Measurements from ENCODE around the gene CLUH. TPM values are rescaled to one million over a fixed set of nuclear protein-coding genes. Genes with fewer than 3 reads are reported as not detected.

The CLUH gene
- polyA plus RNA-seq, 2 donors: 65.2 to 85.5 TPM

GRCh38 chr17:2691069-2691871 is 20.3 kb downstream of the CLUH start:
- Histone ChIP-seq H3K27me3 (ENCODE audit: control insufficient read depth in 1 of 2, insufficient read depth in 2 of 2, low read length in 2 of 2) (no peaks in the 10 kb centered on the region), H3K4me3 (ENCODE audit: low read depth in 1 of 2, low read length in 2 of 2) (no peak overlapping the region), H3K4me1 (ENCODE audit: control insufficient read depth in 2 of 2, insufficient read depth in 2 of 2, low read length in 1 of 2) (peaks cover 0 to 20% of the 10 kb centered on the region in 2 donors), H3K36me3 (ENCODE audit: control insufficient read depth in 2 of 2, insufficient read depth in 2 of 2, low read length in 1 of 2) (peaks cover 0 to 42% of the 10 kb centered on the region in 2 donors), H3K27ac (ENCODE audit: low read depth in 2 of 2, low read length in 1 of 2) (no peak overlapping the region), H3K9me3 (ENCODE audit: control insufficient read depth in 2 of 2, insufficient read depth in 1 of 2, low read depth in 1 of 2, low read length in 1 of 2) (no peaks in the 10 kb centered on the region)
- 94% methylated on average over 62 of the region's 62 CpGs for WGBS, 2 donors

- Histone ChIP-seq H3K36me3 (ENCODE audit: control insufficient read depth in 2 of 2, insufficient read depth in 2 of 2, low read length in 1 of 2) (peaks cover 0 to 36% of the 10 kb centered on the region in 2 donors), H3K9me3 (ENCODE audit: control insufficient read depth in 2 of 2, insufficient read depth in 1 of 2, low read depth in 1 of 2, low read length in 1 of 2) (no peaks in the 10 kb centered on the region), H3K4me3 (ENCODE audit: low read depth in 1 of 2, low read length in 2 of 2) (no peak overlapping the region), H3K27ac (ENCODE audit: low read depth in 2 of 2, low read length in 1 of 2) (no peak overlapping the region), H3K27me3 (ENCODE audit: control insufficient read depth in 1 of 2, insufficient read depth in 2 of 2, low read length in 2 of 2) (no peaks in the 10 kb centered on the region), H3K4me1 (ENCODE audit: control insufficient read depth in 2 of 2, insufficient read depth in 2 of 2, low read length in 1 of 2) (peaks cover 0 to 22% of the 10 kb centered on the region in 2 donors)
- 85 to 87% methylated on average over 55 of the region's 55 CpGs for WGBS, 2 donors
Measured at GRCh38 chr17:2690165-2691068, 21.1 kb downstream of the CLUH start.

- Histone ChIP-seq H3K9me3 (ENCODE audit: control insufficient read depth in 2 of 2, insufficient read depth in 1 of 2, low read depth in 1 of 2, low read length in 1 of 2) (no peaks in the 10 kb centered on the region), H3K27ac (ENCODE audit: low read depth in 2 of 2, low read length in 1 of 2) (no peak overlapping the region), H3K4me1 (ENCODE audit: control insufficient read depth in 2 of 2, insufficient read depth in 2 of 2, low read length in 1 of 2) (peaks cover 0 to 22% of the 10 kb centered on the region in 2 donors), H3K36me3 (ENCODE audit: control insufficient read depth in 2 of 2, insufficient read depth in 2 of 2, low read length in 1 of 2) (peaks cover under 1 to 29% of the 10 kb centered on the region in 2 donors), H3K27me3 (ENCODE audit: control insufficient read depth in 1 of 2, insufficient read depth in 2 of 2, low read length in 2 of 2) (no peaks in the 10 kb centered on the region), H3K4me3 (ENCODE audit: low read depth in 1 of 2, low read length in 2 of 2) (no peak overlapping the region)
- 59% methylated on average over 36 to 40 of the region's 40 CpGs for WGBS, 2 donors
Measured at GRCh38 chr17:2689411-2690164, 22.0 kb downstream of the CLUH start.

- H3K4me1 ChIP-seq (ENCODE audit: control insufficient read depth in 2 of 2, insufficient read depth in 2 of 2, low read length in 1 of 2): peaks cover 0 to 16% of the 10 kb centered on the region in 2 donors
- 65% methylated on average over 27 of the region's 27 CpGs for WGBS, 2 donors
- H3K36me3 ChIP-seq (ENCODE audit: control insufficient read depth in 2 of 2, insufficient read depth in 2 of 2, low read length in 1 of 2): peaks cover 4 to 26% of the 10 kb centered on the region in 2 donors
- no peaks in the 10 kb centered on the region for H3K27me3 ChIP-seq (ENCODE audit: control insufficient read depth in 1 of 2, insufficient read depth in 2 of 2, low read length in 2 of 2)
- H3K27ac ChIP-seq (ENCODE audit: low read depth in 2 of 2, low read length in 1 of 2): peak overlapping the region; percentile 15 to 46
- no peak overlapping the region for H3K4me3 ChIP-seq (ENCODE audit: low read depth in 1 of 2, low read length in 2 of 2)
- H3K9me3 ChIP-seq (ENCODE audit: control insufficient read depth in 2 of 2, insufficient read depth in 1 of 2, low read depth in 1 of 2, low read length in 1 of 2): no peaks in the 10 kb centered on the region
Measured at GRCh38 chr17:2688351-2689342, 22.9 kb downstream of the CLUH start.

- WGBS, 2 donors: 51 to 61% methylated on average over 6 of the region's 6 CpGs
- peak overlapping the region; percentile 17 to 61 for H3K27ac ChIP-seq (ENCODE audit: low read depth in 2 of 2, low read length in 1 of 2)
Measured at GRCh38 chr17:2687074-2687418, 24.5 kb downstream of the CLUH start.

GRCh38 chr17:2685696-2686095 is 25.9 kb downstream of the CLUH start:
- H3K4me3 ChIP-seq (ENCODE audit: low read depth in 1 of 2, low read length in 2 of 2): no peak overlapping the region
- 74 to 78% methylated on average over 15 of the region's 15 CpGs for WGBS, 2 donors

More at GRCh38 chr17:2687074-2687418, 24.5 kb downstream of the CLUH start:
- Histone ChIP-seq H3K4me1 (ENCODE audit: control insufficient read depth in 2 of 2, insufficient read depth in 2 of 2, low read length in 1 of 2) (peaks cover 0 to 8% of the 10 kb centered on the region in 2 donors), H3K27me3 (ENCODE audit: control insufficient read depth in 1 of 2, insufficient read depth in 2 of 2, low read length in 2 of 2) (no peaks in the 10 kb centered on the region), H3K36me3 (ENCODE audit: control insufficient read depth in 2 of 2, insufficient read depth in 2 of 2, low read length in 1 of 2) (peaks cover 4 to 14% of the 10 kb centered on the region in 2 donors), H3K9me3 (ENCODE audit: control insufficient read depth in 2 of 2, insufficient read depth in 1 of 2, low read depth in 1 of 2, low read length in 1 of 2) (no peaks in the 10 kb centered on the region), H3K4me3 (ENCODE audit: low read depth in 1 of 2, low read length in 2 of 2) (no peak overlapping the region)

GRCh38 chr17:2684549-2684948 is 27.0 kb downstream of the CLUH start:
- Histone ChIP-seq H3K9me3 (ENCODE audit: control insufficient read depth in 2 of 2, insufficient read depth in 1 of 2, low read depth in 1 of 2, low read length in 1 of 2) (no peaks in the 10 kb centered on the region), H3K4me1 (ENCODE audit: control insufficient read depth in 2 of 2, insufficient read depth in 2 of 2, low read length in 1 of 2) (peaks cover 0 to 8% of the 10 kb centered on the region in 2 donors), H3K27ac (ENCODE audit: low read depth in 2 of 2, low read length in 1 of 2) (no peak overlapping the region), H3K4me3 (ENCODE audit: low read depth in 1 of 2, low read length in 2 of 2) (no peak overlapping the region), H3K36me3 (ENCODE audit: control insufficient read depth in 2 of 2, insufficient read depth in 2 of 2, low read length in 1 of 2) (peaks cover 11 to 16% of the 10 kb centered on the region in 2 donors), H3K27me3 (ENCODE audit: control insufficient read depth in 1 of 2, insufficient read depth in 2 of 2, low read length in 2 of 2) (no peaks in the 10 kb centered on the region)
- 92 to 93% methylated on average over 18 of the region's 18 CpGs for whole genome bisulfite sequencing, 2 donors

More at GRCh38 chr17:2685696-2686095, 25.9 kb downstream of the CLUH start:
- H3K4me1 ChIP-seq (ENCODE audit: control insufficient read depth in 2 of 2, insufficient read depth in 2 of 2, low read length in 1 of 2): peaks cover 0 to 8% of the 10 kb centered on the region in 2 donors
- no peaks in the 10 kb centered on the region for H3K9me3 ChIP-seq (ENCODE audit: control insufficient read depth in 2 of 2, insufficient read depth in 1 of 2, low read depth in 1 of 2, low read length in 1 of 2)
- peaks cover 10 to 12% of the 10 kb centered on the region in 2 donors for H3K36me3 ChIP-seq (ENCODE audit: control insufficient read depth in 2 of 2, insufficient read depth in 2 of 2, low read length in 1 of 2)
- H3K27ac ChIP-seq (ENCODE audit: low read depth in 2 of 2, low read length in 1 of 2): no peak overlapping the region
- H3K27me3 ChIP-seq (ENCODE audit: control insufficient read depth in 1 of 2, insufficient read depth in 2 of 2, low read length in 2 of 2): no peaks in the 10 kb centered on the region

GRCh38 chr17:2683912-2684311 is 27.7 kb downstream of the CLUH start:
- Histone ChIP-seq H3K27ac (ENCODE audit: low read depth in 2 of 2, low read length in 1 of 2) (peak overlapping the region in 1 of 2 donors; percentile 29), H3K4me1 (ENCODE audit: control insufficient read depth in 2 of 2, insufficient read depth in 2 of 2, low read length in 1 of 2) (peaks cover 0 to 8% of the 10 kb centered on the region in 2 donors), H3K36me3 (ENCODE audit: control insufficient read depth in 2 of 2, insufficient read depth in 2 of 2, low read length in 1 of 2) (peaks cover 11 to 14% of the 10 kb centered on the region in 2 donors), H3K27me3 (ENCODE audit: control insufficient read depth in 1 of 2, insufficient read depth in 2 of 2, low read length in 2 of 2) (no peaks in the 10 kb centered on the region), H3K4me3 (ENCODE audit: low read depth in 1 of 2, low read length in 2 of 2) (no peak overlapping the region), H3K9me3 (ENCODE audit: control insufficient read depth in 2 of 2, insufficient read depth in 1 of 2, low read depth in 1 of 2, low read length in 1 of 2) (no peaks in the 10 kb centered on the region)
- 40 to 44% methylated on average over 8 of the region's 8 CpGs for WGBS, 2 donors

Data from esophagus (tissue), 2 donors.